Gastrocnemius medialis (tissue), 4 donors: ENCODE results near the gene ACIN1. TPM values are rescaled to one million over a fixed set of nuclear protein-coding genes. Genes with fewer than 3 reads are reported as not detected.
"Not testable (repeated sequence)": the region's sequence is repeated elsewhere in the genome, so short reads cannot be mapped to it uniquely, and the experiment has no call there.

ENCODE experiments used
- ATAC-seq, 2 donors: fragments of 150-250 bp; one replicate each; pipeline ENCODE4 v1.9.1; 2016
- DNase-seq, 2 donors: peaks; one replicate each; pipeline ENCODE4 v3.0.0-alpha.2; 2019
- H3K27ac ChIP-seq, 4 donors: fragments of 200-600 bp; sonication (generic); 1 replicate in 1 of 4; 2 replicates in 3 of 4; pipeline ENCODE4 v1.5.1; 2016 to 2018; ENCODE audit warnings: mild to moderate bottlenecking in 2 of 4, moderate library complexity in 1 of 4
- H3K27me3 ChIP-seq, 3 donors: fragments of 200-600 bp; sonication (generic) in 2 of 3; 1 replicate in 1 of 3; 2 replicates in 2 of 3; pipeline versions ENCODE4 v1.5.1 to v1.6.0; 2016 to 2019; ENCODE audit warnings: mild to moderate bottlenecking in 1 of 3, moderate library complexity in 1 of 3
- H3K36me3 ChIP-seq, 2 donors: fragments of 200-600 bp; sonication (generic) in 1 of 2; one replicate each; pipeline ENCODE4 v1.5.1; 2017 to 2018
- H3K4me1 ChIP-seq, 2 donors: fragments of 200-600 bp; sonication (generic) in 1 of 2; one replicate each; pipeline ENCODE4 v1.5.1; 2016 to 2017; ENCODE audit warnings: mild to moderate bottlenecking in 2 of 2
- H3K4me3 ChIP-seq, 4 donors: fragments of 200-600 bp; sonication (generic) in 3 of 4; 1 replicate in 1 of 4; 2 replicates in 3 of 4; pipeline ENCODE4 v1.5.1; 2016 to 2019; ENCODE audit warnings: mild to moderate bottlenecking in 2 of 4
- H3K9me3 ChIP-seq, 3 donors: fragments of 200-600 bp; sonication (generic) in 2 of 3; 1 replicate in 1 of 3; 2 replicates in 2 of 3; pipeline ENCODE4 v1.5.1; 2016 to 2019
- CTCF ChIP-seq, 5 experiments: fragments of 450-650 bp in 3 of 5; fragments of 200-600 bp in 2 of 5; sonication (generic) in 2 of 5; IDR thresholded peaks in 4 of 5; conservative IDR thresholded peaks in 1 of 5; 1 replicate in 4 of 5; 2 replicates in 1 of 5; pipeline ENCODE4 v1.5.1; 2016 to 2019; ENCODE audit warnings: antibody characterized with exemption in 5 of 5, mild to moderate bottlenecking in 3 of 5, moderate library complexity in 3 of 5
- POLR2A ChIP-seq, 2 donors: fragments of 450-650 bp; IDR thresholded peaks; one replicate each; pipeline ENCODE4 v1.6.1; 2017; ENCODE audit warnings: antibody characterized with exemption in 2 of 2, mild to moderate bottlenecking in 2 of 2, moderate library complexity in 2 of 2
- in situ Hi-C, 4 donors: fragments of 200-750 bp; cut with MboI; loops; one replicate each; pipeline versions ENCODE4 v1.15.0 to v1.8.0; 2017; ENCODE audit warnings: low sequenced_read_pairs in 4 of 4
- intact Hi-C: fragments of 100-400 bp; cut with DNase I; formaldehyde crosslinking; loops from one replicate; pipeline ENCODE4 v1.15.1; 2023; ENCODE audit warnings: low total_unique reads
- total RNA-seq, 4 donors: library from RNA; depleted of rRNA; stranded (reverse); fragments of >200 nt; gene quantifications; one replicate each; pipeline versions ENCODE4 v1.1.0 to v1.2.3, GENCODE V29; 2016

Gene ACIN1
- total RNA-seq, 4 donors from 2014 or later: 61.9 to 74.8 (median 70.6) TPM

GRCh38 chr14:23112359-23113178, 17.6 kb upstream of the ACIN1 start:
- in situ Hi-C loops (loop anchor here in 2 of 4 donors (25.0 kb wide), 1 partner anchor 175 kb away; the partner anchor contains the start of gene HOMEZ (in 2 of the 2)), intact Hi-C loops (no loop called here)
- no peak for TF ChIP-seq CTCF (IDR thresholded peaks at IDR 0.05 in 4 of 5, conservative IDR thresholded peaks at IDR 0.05 in 1 of 5)
- TF ChIP-seq POLR2A (IDR thresholded peaks at IDR 0.05): no peak

GRCh38 chr14:23110579-23111365, 15.8 kb upstream of the ACIN1 start:
- H3K4me1 ChIP-seq: no peaks in the 10 kb centered on the region
- DNase-seq: no peak
- in situ Hi-C loops (loop anchor here in 2 of 4 donors (25.0 kb wide), 1 partner anchor 177 kb away; the partner anchor contains the start of gene HOMEZ (in 2 of the 2)), intact Hi-C loops (no loop called here)
- ATAC-seq: no peak
- H3K4me3 ChIP-seq: no peak overlapping the region
- H3K27ac ChIP-seq: no peak overlapping the region
- H3K27me3 ChIP-seq: no peaks in the 10 kb centered on the region
- H3K9me3 ChIP-seq: no peaks in the 10 kb centered on the region
- TF ChIP-seq POLR2A (IDR thresholded peaks at IDR 0.05): no peak
- no peaks in the 10 kb centered on the region for H3K36me3 ChIP-seq

More at GRCh38 chr14:23112359-23113178, 17.6 kb upstream of the ACIN1 start:
- Histone ChIP-seq H3K36me3 (no peaks in the 10 kb centered on the region), H3K9me3 (no peaks in the 10 kb centered on the region), H3K4me1 (no peaks in the 10 kb centered on the region), H3K27me3 (peaks cover 0 to 3% (median 0%) of the 10 kb centered on the region in 3 donors), H3K27ac (no peak overlapping the region), H3K4me3 (no peak overlapping the region)
- DNase-seq (peak in 1 of 2 donors; percentile 3), ATAC-seq (no peak)

DNA sequence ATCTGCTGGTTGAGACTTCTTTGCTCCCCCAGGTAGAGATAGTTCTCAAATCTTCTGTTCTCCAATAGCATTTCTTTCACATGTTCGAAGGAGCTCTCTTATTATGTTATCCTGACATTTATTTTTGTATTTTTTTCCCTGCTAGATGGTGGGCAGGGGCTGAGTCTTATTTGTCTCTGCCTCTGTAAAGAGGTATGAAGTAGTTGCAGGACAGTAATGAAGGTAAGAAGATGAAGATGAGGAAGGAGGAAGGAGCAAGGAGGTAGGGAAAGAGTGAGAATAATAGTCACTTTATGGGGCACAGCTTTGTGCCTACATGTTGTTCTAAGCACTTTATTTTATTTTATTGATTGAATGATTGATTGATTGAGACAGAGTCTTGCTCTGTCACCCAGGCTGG, 14.8 kb upstream of the ACIN1 start:
- no peak for TF ChIP-seq POLR2A (IDR thresholded peaks at IDR 0.05)
- TF ChIP-seq CTCF (IDR thresholded peaks at IDR 0.05 in 4 of 5, conservative IDR thresholded peaks at IDR 0.05 in 1 of 5): no peak
- Histone ChIP-seq H3K4me3 (no peak overlapping the region), H3K36me3 (no peaks in the 10 kb centered on the region), H3K27me3 (no peaks in the 10 kb centered on the region), H3K9me3 (no peaks in the 10 kb centered on the region), H3K4me1 (no peaks in the 10 kb centered on the region), H3K27ac (no peak overlapping the region)
- DNase-seq (no peak), ATAC-seq (no peak)
- intact Hi-C loops (no loop called here), in situ Hi-C loops (loop anchor here in 2 of 4 donors (25.0 kb wide), 1 partner anchor 178 kb away; the partner anchor contains the start of gene HOMEZ (in 2 of the 2))

- H3K36me3 ChIP-seq, H3K9me3 ChIP-seq, ATAC-seq, H3K27ac ChIP-seq, H3K4me3 ChIP-seq, DNase-seq, H3K4me1 ChIP-seq, H3K27me3 ChIP-seq, intact Hi-C loops: not testable (repeated sequence)
- in situ Hi-C loops: loop anchor here in 2 of 4 donors (25.0 kb wide), 1 partner anchor 179 kb away; the partner anchor contains the start of gene HOMEZ (in 2 of the 2)
These were observed 13.2 kb upstream of the ACIN1 start for GRCh38 chr14:23108169-23108568.

DNA sequence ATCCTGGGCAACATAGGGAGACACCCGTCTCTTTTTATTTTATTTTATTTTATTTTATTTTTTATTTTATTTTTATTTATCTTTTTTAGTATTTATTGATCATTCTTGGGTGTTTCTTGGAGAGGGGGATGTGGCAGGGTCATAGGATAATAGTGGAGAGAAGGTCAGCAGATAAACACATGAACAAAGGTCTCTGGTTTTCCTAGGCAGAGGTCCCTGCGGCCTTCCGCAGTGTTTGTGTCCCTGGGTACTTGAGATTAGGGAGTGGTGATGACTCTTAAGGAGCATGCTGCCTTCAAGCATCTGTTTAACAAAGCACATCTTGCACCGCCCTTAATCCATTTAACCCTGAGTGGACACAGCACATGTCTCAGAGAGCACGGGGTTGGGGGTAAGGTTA, 12.7 kb upstream of the ACIN1 start:
- H3K27me3 ChIP-seq, ATAC-seq, H3K36me3 ChIP-seq, intact Hi-C loops, H3K9me3 ChIP-seq, DNase-seq, H3K27ac ChIP-seq, H3K4me3 ChIP-seq, H3K4me1 ChIP-seq: not testable (repeated sequence)
- in situ Hi-C loops: loop anchor here in 2 of 4 donors (25.0 kb wide), 1 partner anchor 180 kb away; the partner anchor contains the start of gene HOMEZ (in 2 of the 2)

DNA sequence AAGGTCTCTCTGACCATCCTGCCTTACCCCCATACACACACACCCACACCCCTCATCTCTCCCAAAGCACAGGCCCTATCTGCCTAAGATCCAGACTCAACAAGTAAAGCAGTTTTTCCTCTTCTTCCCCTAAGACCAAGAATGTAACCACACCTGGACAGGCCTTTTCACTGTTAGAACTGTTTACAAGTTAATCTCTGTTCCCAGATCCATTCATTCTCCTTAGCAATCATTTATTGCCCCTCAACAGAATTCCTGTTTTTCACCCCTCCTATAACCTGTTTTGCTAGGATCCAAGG, 11.8 kb upstream of the ACIN1 start:
- no peak overlapping the region for H3K4me3 ChIP-seq
- H3K27me3 ChIP-seq: no peaks in the 10 kb centered on the region
- no peaks in the 10 kb centered on the region for H3K4me1 ChIP-seq
- no peak overlapping the region for H3K27ac ChIP-seq
- no peak for DNase-seq
- ATAC-seq: no peak
- no peaks in the 10 kb centered on the region for H3K9me3 ChIP-seq
- in situ Hi-C loops (loop anchor here in 2 of 4 donors (25.0 kb wide), 1 partner anchor 181 kb away; the partner anchor contains the start of gene HOMEZ (in 2 of the 2)), intact Hi-C loops (no loop called here)
- H3K36me3 ChIP-seq: no peaks in the 10 kb centered on the region
- no peak for TF ChIP-seq POLR2A (IDR thresholded peaks at IDR 0.05)
- TF ChIP-seq CTCF (IDR thresholded peaks at IDR 0.05 in 4 of 5, conservative IDR thresholded peaks at IDR 0.05 in 1 of 5): no peak
